Heart right ventricle (tissue), 16 donors: Measurements from ENCODE around the gene IFNAR1. TPM values are rescaled to one million over a fixed set of nuclear protein-coding genes. Genes with fewer than 3 reads are reported as not detected.
A peak's percentile ranks its signal among the peaks of the same experiment; 100 is the strongest.
"Not testable (repeated sequence)": the region's sequence is repeated elsewhere in the genome, so short reads cannot be mapped to it uniquely, and the experiment has no call there.

Experiments used
- ATAC-seq, 8 donors: fragments of 200-7000 bp; cut with Tn5 transposase; one replicate each; pipeline ENCODE4 v1.9.1; 2020; ENCODE audit warnings: mild to moderate bottlenecking in 8 of 8, moderate library complexity in 8 of 8, moderate number of reproducible peaks in 1 of 8
- DNase-seq, 2 donors: peaks; one replicate each; pipeline ENCODE4 v3.0.0-alpha.2; 2020
- H3K27ac ChIP-seq, 10 donors: fragments of 200-600 bp; sonication (generic) in 2 of 10; one replicate each; pipeline versions ENCODE4 v1.5.0 to v1.8.0; 2020 to 2022; ENCODE audit warnings: mild to moderate bottlenecking in 3 of 10
- H3K27me3 ChIP-seq, 7 donors: fragments of 200-600 bp; one replicate each; pipeline ENCODE4 v1.8.0; 2021 to 2022; ENCODE audit warnings: mild to moderate bottlenecking in 2 of 7
- H3K36me3 ChIP-seq, 9 donors: fragments of 200-600 bp; sonication (generic) in 1 of 9; one replicate each; pipeline versions ENCODE4 v1.5.0 to v1.8.0; 2020 to 2022; ENCODE audit warnings: mild to moderate bottlenecking in 2 of 9
- H3K4me1 ChIP-seq, 9 donors: fragments of 200-600 bp; sonication (generic) in 1 of 9; one replicate each; pipeline versions ENCODE4 v1.5.0 to v1.8.0; 2020 to 2022; ENCODE audit warnings: mild to moderate bottlenecking in 4 of 9
- H3K4me3 ChIP-seq, 10 donors: fragments of 200-600 bp; sonication (generic) in 2 of 10; one replicate each; pipeline versions ENCODE4 v1.5.0 to v1.8.0; 2020 to 2022; ENCODE audit warnings: mild to moderate bottlenecking in 7 of 10, moderate library complexity in 2 of 10
- H3K9me3 ChIP-seq, 11 donors: fragments of 200-600 bp in 10 of 11; sonication (generic) in 2 of 11; one replicate each; pipeline versions ENCODE4 v1.5.0 to v1.8.0; 2013 to 2022; ENCODE audit warnings: mild to moderate bottlenecking in 2 of 11, control low read depth in 1 of 11, moderate library complexity in 1 of 11
- WGBS, 2 donors: extraction: QIAGEN DNeasy Blood & Tissue Kit; methylation state at CpG; one replicate each; pipeline ENCODE4 v1.1.7; 2013; ENCODE audit warnings: inconsistent platforms in 1 of 2; 5-methylcytosine and 5-hydroxymethylcytosine counted together
- intact Hi-C, 10 donors: fragments of 100-400 bp; cut with DNase I; formaldehyde crosslinking; loops; one replicate each; pipeline versions ENCODE4 v1.11.1 to v1.14.2; 2022
- polyA plus RNA-seq, 2 donors: library from polyadenylated mRNA; stranded (reverse); fragments of 200-250 nt; gene quantifications; one replicate each; pipeline ENCODE4 v1.2.3, GENCODE V29; 2013
- total RNA-seq, 10 donors: library from RNA; stranded (reverse); fragmentation: NEBNext Ultra II Directional in 3 of 10; extraction: Animal tissue kit (Norgen Biotek cat#: 25700) in 3 of 10; gene quantifications; one replicate each; pipeline versions ENCODE4 v1.2.1 to v1.2.4, GENCODE V29; 2021 to 2023
- TF ChIP-seq, protein P1 (sequence below), 9 donors: fragments of 200-600 bp; sonication (generic) in 2 of 9; IDR thresholded peaks; one replicate each; pipeline versions ENCODE4 v1.5.0 to v1.8.0; 2021 to 2022; ENCODE audit warnings: antibody characterized with exemption in 9 of 9, mild to moderate bottlenecking in 5 of 9, moderate library complexity in 1 of 9
- donor health status: Arrhythmogenic right ventricular cardiomyopathy.
- donor health status: ischemic (EF 13 %, LVEDD 7.1; RV severe dilation, severe dysfunction).
- donor health status: healthy with polysubstance abuse.
- donor health status: DM: no; HTN: yes; CAD: no.
- donor health status: DM: no; HTN: no; CAD: no.
- donor health status: ischemic (EF 25% LVEDD 6.9; RV normal size, moderate dysfunction).
- donor health status: ischemic (EF 25% LVEDD 5.7; RV mildly dilated, moderate dysfunction).
- donor health status: healthy.
- donor health status: DM: yes; HTN: yes; CAD: no.
- donor health status: Ischemic cardiomyopathy.
- donor health status: ischemic (EF 35%, LVEDD 5.7; RV mildly dilated, moderate dysfunction).
- donor health status: nonischemic (EF 11% LVEDD 7.7; RV severe dilation, severe dysfunction).
- donor health status: DM: yes; HTN: yes; CAD: no.
- donor health status: PGD.
- donor health status: ischemic (EF 29% LVEDD 5.4; RV normal size, mild dysfunction).
- donor health status: nonischemic (EF 23%, LVEDD 6.1; RV moderate dilation, normal function).

Gene IFNAR1
- total and polyA plus RNA-seq, 12 donors, result 7.4 to 38.5 (median 23.0) TPM

DNA sequence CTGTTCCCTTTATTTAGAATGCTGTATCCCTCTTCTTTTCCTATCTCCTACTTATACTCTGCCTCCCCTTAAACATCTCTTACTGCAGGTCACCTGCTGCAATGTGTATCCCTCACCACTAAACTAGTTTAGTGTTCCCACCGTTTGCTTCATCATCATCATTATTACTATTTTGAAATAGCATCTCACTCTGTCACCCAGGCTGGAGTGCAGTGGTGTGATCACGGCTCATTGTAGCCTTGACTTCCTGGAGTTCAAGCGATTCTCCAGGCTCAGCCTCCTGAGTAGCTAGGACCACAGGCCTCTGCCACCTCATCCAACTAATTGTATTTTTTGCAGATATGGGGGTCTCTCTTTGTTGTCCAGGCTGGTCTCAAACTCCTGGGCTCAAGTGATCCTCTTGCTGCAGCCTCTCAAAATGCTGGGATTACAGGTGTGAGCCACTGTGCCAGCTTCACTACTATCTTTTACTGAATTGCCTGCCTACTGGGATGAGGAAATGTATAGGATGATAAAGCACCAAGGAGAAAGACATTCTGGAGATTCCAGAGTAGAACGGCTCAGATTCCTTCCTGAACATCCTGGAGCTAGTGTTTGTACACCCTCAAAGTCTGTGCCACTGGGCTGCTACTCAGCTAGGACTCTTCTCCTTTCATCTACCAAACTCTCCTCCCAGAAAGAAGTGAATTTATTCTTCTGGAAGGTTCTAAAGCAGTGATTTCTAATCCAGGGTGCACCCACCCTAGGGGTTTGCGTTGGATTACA, 8.6 kb upstream of the IFNAR1 start:
- intact Hi-C loops, result no loop called here
- WGBS, 2 donors, result 70 to 75% methylated on average over 5 of the region's 5 CpGs
- H3K27ac ChIP-seq, result peak overlapping the region in 1 of 10 donors; percentile 64
- H3K9me3 ChIP-seq, result peaks cover 0 to 11% (median 0%) of the 10 kb centered on the region in 11 donors
- H3K4me3 ChIP-seq, result no peak overlapping the region
- TF ChIP-seq, protein P1, sequence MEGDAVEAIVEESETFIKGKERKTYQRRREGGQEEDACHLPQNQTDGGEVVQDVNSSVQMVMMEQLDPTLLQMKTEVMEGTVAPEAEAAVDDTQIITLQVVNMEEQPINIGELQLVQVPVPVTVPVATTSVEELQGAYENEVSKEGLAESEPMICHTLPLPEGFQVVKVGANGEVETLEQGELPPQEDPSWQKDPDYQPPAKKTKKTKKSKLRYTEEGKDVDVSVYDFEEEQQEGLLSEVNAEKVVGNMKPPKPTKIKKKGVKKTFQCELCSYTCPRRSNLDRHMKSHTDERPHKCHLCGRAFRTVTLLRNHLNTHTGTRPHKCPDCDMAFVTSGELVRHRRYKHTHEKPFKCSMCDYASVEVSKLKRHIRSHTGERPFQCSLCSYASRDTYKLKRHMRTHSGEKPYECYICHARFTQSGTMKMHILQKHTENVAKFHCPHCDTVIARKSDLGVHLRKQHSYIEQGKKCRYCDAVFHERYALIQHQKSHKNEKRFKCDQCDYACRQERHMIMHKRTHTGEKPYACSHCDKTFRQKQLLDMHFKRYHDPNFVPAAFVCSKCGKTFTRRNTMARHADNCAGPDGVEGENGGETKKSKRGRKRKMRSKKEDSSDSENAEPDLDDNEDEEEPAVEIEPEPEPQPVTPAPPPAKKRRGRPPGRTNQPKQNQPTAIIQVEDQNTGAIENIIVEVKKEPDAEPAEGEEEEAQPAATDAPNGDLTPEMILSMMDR (IDR thresholded peaks at IDR 0.05), result no peak
- peaks cover 0 to 30% (median 0%) of the 10 kb centered on the region in 9 donors for H3K4me1 ChIP-seq
- ATAC-seq (no peak), DNase-seq (no peak)
- H3K36me3 ChIP-seq, result no peaks in the 10 kb centered on the region
- H3K27me3 ChIP-seq, result no peaks in the 10 kb centered on the region

DNA sequence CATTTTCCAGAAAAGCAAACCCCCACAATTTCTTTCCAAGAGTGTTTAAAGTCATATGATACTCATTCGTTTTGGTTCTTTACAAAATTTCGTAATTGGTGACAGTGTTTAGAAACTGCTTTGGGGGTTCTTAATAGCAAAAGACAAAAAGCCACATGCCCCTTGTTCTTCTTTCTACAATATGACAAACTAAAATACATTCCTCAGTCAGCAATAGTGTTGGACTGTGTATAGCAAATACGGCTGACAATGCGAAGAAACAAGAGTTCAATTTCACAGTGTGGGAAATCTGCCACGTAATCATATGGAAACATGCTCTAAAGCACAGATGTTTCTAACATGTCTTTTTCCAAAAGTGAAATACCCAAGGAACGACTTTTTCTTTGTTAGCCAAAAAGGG, 7.6 kb upstream of the IFNAR1 start:
- no peaks in the 10 kb centered on the region for H3K36me3 ChIP-seq
- H3K4me1 ChIP-seq, result peaks cover 0 to 21% (median 0%) of the 10 kb centered on the region in 9 donors
- TF ChIP-seq, protein P1 (IDR thresholded peaks at IDR 0.05), result no peak
- no peak overlapping the region for H3K4me3 ChIP-seq
- 60 to 72% methylated on average over 6 of the region's 6 CpGs for WGBS, 2 donors
- peak overlapping the region in 1 of 10 donors; percentile 73 for H3K27ac ChIP-seq
- no peaks in the 10 kb centered on the region for H3K27me3 ChIP-seq
- peaks cover 0 to 11% (median 0%) of the 10 kb centered on the region in 11 donors for H3K9me3 ChIP-seq
- DNase-seq (no peak), ATAC-seq (peak in 3 of 8 donors; percentile 24 to 42 (median 27))
- intact Hi-C loops, result no loop called here

DNA sequence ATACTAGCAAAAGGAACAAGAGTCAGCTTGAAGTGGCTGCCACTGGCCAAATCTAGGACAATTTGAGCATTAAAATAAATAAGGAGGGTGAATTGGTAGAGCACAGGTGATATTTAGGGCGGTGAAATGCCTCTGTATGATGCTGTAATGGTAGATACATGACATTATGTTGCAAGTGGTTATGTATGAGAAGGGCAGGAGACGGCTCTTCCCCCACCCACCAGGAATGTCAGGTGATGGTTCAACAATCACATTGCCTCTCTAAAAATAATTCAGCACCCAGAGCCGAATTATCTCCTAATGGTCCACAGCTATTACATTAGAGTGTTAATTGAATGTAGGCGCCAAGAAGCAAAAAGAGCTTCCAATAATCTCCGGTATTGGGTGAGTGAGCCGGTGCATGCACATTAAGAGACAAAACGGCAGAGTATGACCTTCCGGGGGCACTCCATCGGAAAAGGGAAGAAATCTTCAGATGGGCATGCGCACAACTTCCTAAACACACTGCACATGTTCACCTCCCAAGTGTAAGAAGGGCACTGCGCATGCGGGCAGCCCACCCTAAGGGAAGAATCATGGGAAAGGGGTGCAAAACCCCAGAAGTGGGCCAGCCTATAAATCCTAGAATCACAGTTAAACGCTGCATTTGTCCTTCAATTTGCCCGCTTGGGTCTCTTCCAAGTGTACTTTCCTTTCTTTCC, 6.8 kb upstream of the IFNAR1 start:
- TF ChIP-seq, protein P1 (IDR thresholded peaks at IDR 0.05), result no peak
- Histone ChIP-seq H3K4me1 (peaks cover 0 to 21% (median 0%) of the 10 kb centered on the region in 9 donors), H3K36me3 (no peaks in the 10 kb centered on the region), H3K4me3 (no peak overlapping the region), H3K27ac (peak overlapping the region in 1 of 10 donors; percentile 73), H3K27me3 (no peaks in the 10 kb centered on the region), H3K9me3 (peaks cover 0 to 11% (median 0%) of the 10 kb centered on the region in 11 donors)
- intact Hi-C loops, result no loop called here
- no peak for ATAC-seq
- DNase-seq, result no peak
- WGBS, 2 donors, result 83 to 86% methylated on average over 14 of the region's 14 CpGs

DNA sequence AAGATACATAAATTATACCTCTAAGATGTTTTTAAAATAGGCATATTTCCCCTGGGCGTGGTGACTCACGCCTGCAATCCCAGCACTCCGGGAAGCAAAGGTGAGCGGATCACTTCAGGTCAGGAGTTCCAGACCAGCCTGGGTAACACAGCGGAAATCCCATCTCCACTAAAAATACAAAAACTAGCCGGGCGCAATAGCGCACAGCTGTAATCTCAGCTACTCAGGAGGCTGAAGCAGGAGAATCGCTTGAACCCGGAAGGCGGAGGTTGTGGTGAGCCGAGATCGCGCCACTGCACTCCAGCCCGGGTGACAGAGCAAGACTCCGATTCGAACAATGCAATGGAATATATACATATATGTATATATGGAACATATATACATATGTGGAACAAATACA, 3.8 kb upstream of the IFNAR1 start:
- intact Hi-C loops, result loop anchor here in 2 of 10 donors (10.0 kb wide), 2 partner anchors 56 to 86 kb away; partner anchors contain the start of gene IL10RB (in 1 of the 2)
- not testable (repeated sequence) for ATAC-seq

DNA sequence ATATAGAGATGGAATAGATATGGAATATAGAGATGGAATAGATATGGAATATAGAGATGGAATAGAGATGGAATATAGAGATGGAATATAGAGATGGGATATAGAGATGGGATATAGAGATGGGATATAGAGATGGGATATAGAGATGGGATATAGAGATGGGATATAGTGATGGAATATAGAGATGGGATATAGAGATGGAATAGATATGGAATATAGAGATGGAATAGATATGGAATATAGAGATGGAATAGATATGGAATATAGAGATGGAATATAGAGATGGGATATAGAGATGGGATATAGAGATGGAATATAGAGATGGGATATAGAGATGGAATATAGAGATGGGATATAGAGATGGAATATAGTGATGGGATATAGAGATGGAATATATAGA, 1.2 kb upstream of the IFNAR1 start:
- H3K9me3 ChIP-seq, H3K27me3 ChIP-seq, DNase-seq, ATAC-seq, H3K36me3 ChIP-seq: not testable (repeated sequence)
- Histone ChIP-seq H3K4me1 (peaks cover 2 to 41% (median 29%) of the 10 kb centered on the region in 9 donors), H3K4me3 (peak overlapping the region in 8 of 10 donors; percentile 67 to 99 (median 96)), H3K27ac (peak overlapping the region in 5 of 10 donors; percentile 99 to 100 (median 100))
- intact Hi-C loops, result loop anchor here in 2 of 10 donors (10.0 kb wide), 2 partner anchors 59 to 89 kb away; partner anchors contain the start of gene IL10RB (in 1 of the 2)

More for the DNA sequence above, 3.8 kb upstream of the IFNAR1 start:
- 87 to 89% methylated on average over 17 of the region's 17 CpGs for WGBS, 2 donors
- H3K9me3 ChIP-seq, H3K27ac ChIP-seq, H3K36me3 ChIP-seq, H3K4me3 ChIP-seq, DNase-seq, H3K27me3 ChIP-seq: not testable (repeated sequence)
- peaks cover 0 to 35% (median 5%) of the 10 kb centered on the region in 9 donors for H3K4me1 ChIP-seq
